Fibroblast of the aortic adventitia (primary cell): Measurements from ENCODE around the gene ITPRIPL2. TPM values are rescaled to one million over a fixed set of nuclear protein-coding genes. Genes with fewer than 3 reads are reported as not detected.

Experiments
- DNase-seq: peaks from one replicate; pipeline ENCODE4 v3.0.0-alpha.2; 2010; ENCODE audit warnings: low read depth
- H3K4me3 ChIP-seq: 2 replicates; pipeline ENCODE4 v1.5.1; 2011; ENCODE audit warnings: low read depth, mild to moderate bottlenecking, control low read depth, low read length, moderate library complexity
- CTCF ChIP-seq: IDR thresholded peaks from 2 replicates; pipeline ENCODE4 v1.5.1; 2011; ENCODE audit warnings: mild to moderate bottlenecking, low read length, control low read depth, inconsistent platforms; ENCODE audit not compliant: insufficient read depth
- total RNA-seq: library from RNA; depleted of rRNA; stranded (reverse); fragments of >200 nt; gene quantifications from 2 replicates; pipeline ENCODE4 v1.2.3, GENCODE V29; 2012; ENCODE audit warnings: low replicate concordance

The ITPRIPL2 gene
- total RNA-seq, 1 donor = 60.1 TPM

- no peak for DNase-seq
- no peak overlapping the region for H3K4me3 ChIP-seq
- TF ChIP-seq CTCF = no peak
These were observed 38.3 kb downstream of the ITPRIPL2 start for GRCh38 chr16:19152042-19152441.

DNA sequence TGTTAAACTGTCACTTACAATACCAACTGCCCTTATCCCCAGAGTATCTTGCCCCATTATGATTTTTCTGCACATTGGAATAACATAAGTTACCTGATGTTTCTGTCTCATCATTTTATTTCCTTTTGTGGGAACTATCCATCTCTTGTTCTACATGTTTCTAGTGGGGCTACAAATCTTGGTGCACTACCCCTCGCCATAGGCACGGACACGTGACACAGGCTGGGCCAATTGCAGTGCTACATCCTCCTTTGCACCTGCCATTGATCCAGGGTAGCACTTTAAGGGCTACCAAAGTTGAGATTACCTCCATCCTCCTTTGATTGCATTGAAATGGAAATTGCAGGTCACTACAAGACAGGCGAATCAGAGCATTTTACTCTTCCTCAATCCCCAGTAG, 40.1 kb downstream of the ITPRIPL2 start:
- peak; percentile 15 for DNase-seq

DNA sequence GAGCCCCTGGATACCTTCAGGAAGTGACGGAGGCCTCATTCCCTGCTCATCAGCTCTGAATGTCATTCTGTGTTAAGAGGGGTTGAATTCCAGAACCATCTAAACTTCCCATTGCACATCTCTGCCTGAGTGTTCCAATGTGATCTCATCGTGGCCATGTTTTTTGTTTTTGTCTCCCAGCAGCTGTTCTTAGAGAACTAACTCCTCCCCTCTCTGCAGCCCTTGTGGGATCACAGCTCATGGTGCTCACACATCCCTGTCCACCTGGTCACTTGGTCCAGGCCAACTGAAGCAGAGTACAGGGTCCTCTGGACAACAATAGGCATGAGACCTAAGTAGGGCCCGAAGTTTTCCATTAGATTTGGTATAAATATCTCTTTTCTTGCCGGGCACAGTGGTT, 48.3 kb downstream of the ITPRIPL2 start:
- no peak for TF ChIP-seq CTCF
- H3K4me3 ChIP-seq = no peak overlapping the region
- DNase-seq = no peak

More for the DNA sequence above, 40.1 kb downstream of the ITPRIPL2 start:
- no peak overlapping the region for H3K4me3 ChIP-seq
- no peak for TF ChIP-seq CTCF

- H3K4me3 ChIP-seq = no peak overlapping the region
- TF ChIP-seq CTCF = no peak
- DNase-seq = no peak
These were observed 49.5 kb downstream of the ITPRIPL2 start for GRCh38 chr16:19163215-19163614.

GRCh38 chr16:19164285-19164684, 50.5 kb downstream of the ITPRIPL2 start:
- no peak for TF ChIP-seq CTCF
- no peak overlapping the region for H3K4me3 ChIP-seq
- no peak for DNase-seq

GRCh38 chr16:19165101-19165500, 51.3 kb downstream of the ITPRIPL2 start:
- DNase-seq = no peak
- no peak overlapping the region for H3K4me3 ChIP-seq
- TF ChIP-seq CTCF = no peak

DNA sequence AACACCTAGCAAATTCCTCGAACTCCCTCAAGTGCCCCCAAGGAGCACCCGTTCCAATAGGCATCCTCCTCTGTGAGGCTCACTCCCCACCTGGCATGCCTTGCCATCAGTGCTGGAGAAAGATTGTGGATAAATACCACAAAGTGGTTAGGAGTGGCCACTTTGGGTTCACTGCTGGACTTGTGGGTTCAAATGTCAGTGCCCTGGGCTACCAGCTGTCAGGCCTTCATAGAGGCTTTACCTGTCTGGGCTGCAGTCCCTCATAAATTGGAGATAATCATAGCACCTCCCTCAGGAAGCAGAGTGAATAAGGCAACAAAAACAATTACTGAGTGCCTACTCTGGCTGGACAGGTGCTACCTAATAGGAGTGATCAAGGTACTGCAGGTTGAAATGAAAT, 52.7 kb downstream of the ITPRIPL2 start:
- no peak overlapping the region for H3K4me3 ChIP-seq
- TF ChIP-seq CTCF = no peak
- no peak for DNase-seq
